ENCODE measurements around the gene FBXL14.
"Not testable (repeated sequence)": the region's sequence is repeated elsewhere in the genome, so short reads cannot be mapped to it uniquely, and the experiment has no call there.

Gene FBXL14

GRCh38 chr12:1620092-1620491 lies 25.7 kb upstream of the FBXL14 start:
- no peak for DNase-seq (ENCODE audit: low read depth in 2 of 2)

GRCh38 chr12:1619587-1619986 lies 25.2 kb upstream of the FBXL14 start:
- DNase-seq (ENCODE audit: low read depth in 2 of 2): no peak

- DNase-seq (ENCODE audit: low read depth in 2 of 2): no peak
These were observed 24.8 kb upstream of the FBXL14 start for GRCh38 chr12:1619159-1619558.

- DNase-seq (ENCODE audit: low read depth in 2 of 2): no peak
These were observed 24.1 kb upstream of the FBXL14 start for GRCh38 chr12:1618489-1618888.

- no peak for DNase-seq (ENCODE audit: low read depth in 2 of 2)
These were observed 22.1 kb upstream of the FBXL14 start for GRCh38 chr12:1616233-1617066.

GRCh38 chr12:1614360-1614759 lies 20.0 kb upstream of the FBXL14 start:
- DNase-seq (ENCODE audit: low read depth in 2 of 2): no peak

DNA sequence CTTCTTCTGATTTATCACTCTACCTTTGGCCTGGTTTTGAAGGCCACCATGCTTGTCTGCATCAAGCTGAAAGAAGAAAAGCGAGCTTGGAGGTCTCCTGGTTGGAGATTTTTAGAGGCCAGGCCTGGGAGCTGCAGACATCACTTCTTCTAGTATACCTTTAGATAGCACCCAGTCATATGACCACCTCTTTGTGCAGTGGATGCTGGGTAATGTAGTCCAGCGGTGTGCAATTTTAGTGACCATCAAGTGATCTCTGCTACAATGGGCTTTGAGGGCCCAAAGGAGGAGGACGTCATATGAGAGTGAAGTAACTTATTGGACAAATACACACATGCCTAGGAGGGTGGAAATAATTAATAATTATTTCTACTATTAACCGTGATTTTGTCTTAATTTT lies 19.5 kb upstream of the FBXL14 start:
- DNase-seq (ENCODE audit: low read depth in 2 of 2): no peak

GRCh38 chr12:1611803-1612572 lies 17.6 kb upstream of the FBXL14 start:
- no peak for DNase-seq (ENCODE audit: low read depth in 2 of 2)

DNA sequence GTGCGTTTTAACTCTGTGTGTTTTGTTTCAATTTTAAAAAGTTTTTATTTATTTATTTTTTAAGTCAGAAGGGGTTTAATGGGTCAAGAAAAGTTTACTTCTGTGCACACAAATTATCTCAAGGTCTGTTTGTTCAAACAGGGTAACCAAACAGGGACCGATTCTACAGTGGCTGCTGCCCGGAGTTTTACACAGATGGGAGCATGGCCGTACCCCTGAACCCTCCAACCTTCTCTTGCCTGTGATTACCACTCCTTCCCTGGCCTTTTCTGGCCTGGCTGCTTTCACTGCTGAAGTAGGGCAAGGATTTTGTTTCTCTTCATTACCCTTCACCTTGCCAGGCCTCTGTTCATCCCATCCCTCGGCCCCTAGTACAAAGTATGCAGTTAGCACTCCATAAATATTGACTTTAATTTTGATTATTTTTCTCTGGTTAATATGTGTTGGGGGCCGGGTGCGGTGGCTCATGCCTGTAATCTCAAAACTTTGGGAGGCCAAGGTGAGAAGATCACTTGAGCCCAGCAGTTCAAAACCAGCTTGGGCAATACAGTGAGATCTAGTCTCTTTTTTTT lies 15.8 kb upstream of the FBXL14 start:
- no peak for DNase-seq (ENCODE audit: low read depth in 2 of 2)

- no peak for DNase-seq (ENCODE audit: low read depth in 2 of 2)
These were observed 14.3 kb upstream of the FBXL14 start for GRCh38 chr12:1608713-1609119.

GRCh38 chr12:1607940-1608712 lies 13.7 kb upstream of the FBXL14 start:
- no peak for DNase-seq (ENCODE audit: low read depth in 2 of 2)

DNA sequence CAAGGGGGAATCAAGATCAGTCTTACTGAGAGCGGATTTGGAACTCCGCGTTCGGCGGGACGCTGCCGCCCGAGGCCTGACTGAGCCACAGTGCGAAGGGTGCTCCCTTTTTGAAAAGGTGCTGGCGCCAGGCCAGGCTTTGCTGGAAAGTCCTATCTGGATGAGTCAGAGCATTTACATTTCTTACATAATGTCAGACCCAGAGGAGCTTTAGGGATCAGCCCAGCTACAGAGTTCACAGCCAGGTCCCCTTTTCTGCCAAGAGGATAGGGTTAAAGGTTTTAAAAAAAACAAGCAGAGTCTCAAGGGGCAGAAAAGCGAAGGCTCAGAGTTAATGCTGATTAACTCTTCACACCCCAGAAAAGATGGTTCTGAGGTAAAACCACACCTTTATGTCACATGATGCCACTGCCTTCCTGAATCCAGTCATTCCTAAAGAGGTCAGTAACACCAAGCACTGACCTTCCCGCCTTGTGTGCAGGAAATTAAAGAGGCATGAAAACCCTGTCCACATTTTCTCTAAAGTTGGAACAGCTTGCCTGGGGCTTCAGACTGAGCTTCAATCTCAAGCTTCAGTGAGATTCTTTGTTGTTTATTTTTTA lies 11.7 kb upstream of the FBXL14 start:
- no peak for DNase-seq (ENCODE audit: low read depth in 2 of 2)

DNA sequence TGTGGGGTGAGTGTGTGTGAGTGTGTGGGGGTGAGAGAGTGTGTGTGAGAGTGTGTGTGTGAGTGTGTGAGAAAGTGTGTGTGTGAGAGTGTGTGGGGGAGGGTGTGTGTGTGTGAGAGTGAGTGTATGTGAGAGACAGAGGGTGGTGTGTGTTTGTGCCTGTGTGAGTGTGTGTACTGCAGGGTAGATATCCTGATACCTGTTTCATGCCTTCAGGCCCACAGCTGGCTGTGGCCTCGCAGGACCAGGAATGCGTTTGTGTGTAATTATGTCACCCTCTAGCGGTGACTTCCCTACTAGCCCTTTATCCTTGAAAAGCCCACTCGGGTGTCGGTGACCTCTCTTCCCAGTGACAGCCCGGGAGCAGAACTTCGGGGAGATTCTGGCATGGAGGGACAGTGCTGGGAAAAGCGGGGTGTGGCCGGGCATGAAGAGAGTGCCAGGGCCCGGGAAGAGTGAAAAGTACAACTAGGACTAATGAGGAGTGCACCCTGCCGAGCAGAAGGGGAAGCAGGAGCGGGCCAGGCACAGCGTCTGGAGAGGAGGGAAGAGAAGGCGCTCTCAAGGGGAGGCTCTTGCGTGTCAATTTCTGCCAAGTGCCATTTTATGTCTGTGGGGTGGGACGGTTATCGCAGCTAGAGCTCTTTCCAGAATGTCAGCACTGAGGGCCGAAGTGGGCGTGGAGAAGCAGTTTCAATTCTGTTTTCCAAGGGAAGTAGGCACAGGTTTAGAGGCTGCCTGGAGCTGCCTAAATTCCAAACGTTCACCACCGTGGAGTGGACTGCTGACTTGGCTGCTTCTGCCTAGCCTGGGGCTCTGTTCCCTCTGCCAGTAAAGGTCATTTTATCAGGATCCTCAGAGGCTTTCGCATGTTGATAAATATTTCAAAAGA lies 11.0 kb upstream of the FBXL14 start:
- DNase-seq (ENCODE audit: low read depth in 2 of 2): no peak

DNA sequence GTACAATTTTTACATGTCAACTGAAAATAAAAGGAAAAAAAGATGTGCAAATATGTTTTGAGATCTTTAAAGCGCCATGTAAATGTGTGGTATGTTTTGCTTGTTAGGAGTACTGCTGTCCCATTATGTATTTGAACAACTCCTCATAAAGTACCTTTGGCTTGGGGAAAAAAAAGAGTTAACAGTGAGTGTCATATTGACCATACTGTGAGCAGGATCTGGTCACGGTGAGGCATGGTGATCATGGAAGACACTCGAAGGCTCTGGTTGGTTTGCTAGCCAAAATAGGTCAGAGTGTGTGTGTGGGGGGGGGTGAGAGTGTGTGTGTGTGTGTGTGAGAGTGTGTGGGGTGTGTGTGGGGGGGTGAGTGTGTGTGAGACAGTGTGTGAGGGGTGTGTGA lies 10.1 kb upstream of the FBXL14 start:
- no peak for DNase-seq (ENCODE audit: low read depth in 2 of 2)

GRCh38 chr12:1603269-1603993 lies 9.1 kb upstream of the FBXL14 start:
- no peak for DNase-seq (ENCODE audit: low read depth in 2 of 2)

DNA sequence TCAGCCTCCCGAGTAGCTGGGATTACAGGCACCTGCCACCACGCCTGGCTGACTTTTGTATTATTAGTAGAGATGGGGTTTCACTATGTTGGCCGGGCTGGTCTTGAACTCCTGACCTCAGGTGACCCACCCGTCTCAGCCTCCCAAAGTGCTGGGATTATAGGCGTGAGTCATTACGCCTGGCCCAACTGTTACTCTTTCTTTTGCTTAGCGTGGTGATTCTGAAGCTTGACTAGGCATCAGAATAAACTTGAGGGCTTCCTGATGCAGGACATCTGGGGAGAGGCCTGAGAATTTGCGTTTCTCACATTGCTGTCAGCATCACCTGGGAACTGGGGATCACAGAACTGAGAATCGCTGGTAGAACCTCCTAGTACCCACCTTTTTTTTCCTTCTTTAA lies 8.3 kb upstream of the FBXL14 start:
- not testable (repeated sequence) for DNase-seq (ENCODE audit: low read depth in 2 of 2)

- DNase-seq (ENCODE audit: low read depth in 2 of 2): no peak
These were observed 4.4 kb upstream of the FBXL14 start for GRCh38 chr12:1598757-1599156.

DNA sequence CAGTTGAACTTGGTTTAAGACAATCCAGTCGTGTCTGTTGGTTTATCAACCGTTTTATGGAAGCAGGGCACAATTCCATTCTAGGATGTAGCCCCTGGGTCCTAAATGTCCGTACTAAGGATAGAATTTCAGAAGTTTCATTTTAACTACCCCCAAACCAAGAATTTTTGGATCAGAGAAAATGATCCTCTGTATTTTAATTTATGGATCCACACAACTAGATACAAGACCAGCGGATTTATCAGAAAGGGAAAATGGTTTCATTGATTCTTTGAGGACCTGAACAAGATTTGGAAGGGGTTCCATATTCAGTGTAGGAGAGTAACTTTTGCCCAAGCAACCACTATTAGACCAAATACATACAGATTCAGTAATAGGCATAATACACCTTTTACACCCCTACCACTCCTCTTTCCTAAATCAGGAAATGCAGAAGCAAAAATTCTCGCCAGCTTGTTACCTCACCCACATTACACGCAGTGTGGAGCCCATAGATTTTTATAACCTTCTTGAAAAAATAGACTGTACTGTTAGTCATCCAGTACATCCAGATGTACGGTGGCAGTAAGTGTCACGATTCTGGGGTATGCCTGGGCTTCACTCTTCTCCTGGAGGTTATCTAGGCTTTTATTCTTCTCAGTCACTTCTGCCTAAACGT lies 1.4 kb upstream of the FBXL14 start:
- no peak for DNase-seq (ENCODE audit: low read depth in 2 of 2)

DNA sequence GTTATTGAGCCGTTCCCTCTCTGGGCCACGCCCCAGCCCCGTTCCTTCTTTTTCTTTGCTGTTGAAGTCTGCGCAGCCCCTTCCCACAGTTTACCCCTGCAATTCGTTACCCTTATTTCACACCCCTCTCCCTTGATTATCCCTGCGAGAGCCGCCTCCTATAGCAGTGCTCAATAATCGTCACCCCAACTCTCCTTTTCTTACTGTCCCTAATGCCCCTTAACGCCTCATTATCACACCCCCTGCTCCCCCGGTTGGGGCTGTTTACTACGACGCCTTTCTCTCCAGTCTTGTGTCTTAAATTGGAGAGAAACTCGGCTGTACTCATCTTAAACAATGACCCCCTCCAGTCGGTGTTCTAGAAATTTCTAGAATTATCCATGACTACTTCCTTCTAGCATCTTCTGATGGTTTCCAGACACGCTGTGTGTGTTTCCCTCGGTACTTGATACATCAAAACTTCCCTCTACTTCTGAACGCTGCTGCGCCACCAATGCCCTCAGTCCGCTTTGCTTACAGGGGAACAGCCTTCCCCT lies 713 bp upstream of the FBXL14 start:
- no peak for DNase-seq (ENCODE audit: low read depth in 2 of 2)

All from stimulated activated CD8-positive, alpha-beta memory T cell treated with anti-CD3 and anti-CD28 coated beads, Interleukin-2, amount 100 ng/mL, for 48 hours (primary cell).